HG03575 (cell line): ENCODE results near the gene OSBPL1A.
A peak's percentile ranks its signal among the peaks of the same experiment; 100 is the strongest.

Source experiments
- ATAC-seq: cut with Tn5 transposase; IDR thresholded peaks from one replicate; pipeline ENCODE4 v1.9.1; 2021; ENCODE audit not compliant: unreplicated experiment, insufficient number of reproducible peaks, low FRiP score; ENCODE audit errors: extremely low read depth

Gene OSBPL1A

GRCh38 chr18:24201699-24202687, 195.6 kb downstream of the OSBPL1A start:
- no peak for ATAC-seq

DNA sequence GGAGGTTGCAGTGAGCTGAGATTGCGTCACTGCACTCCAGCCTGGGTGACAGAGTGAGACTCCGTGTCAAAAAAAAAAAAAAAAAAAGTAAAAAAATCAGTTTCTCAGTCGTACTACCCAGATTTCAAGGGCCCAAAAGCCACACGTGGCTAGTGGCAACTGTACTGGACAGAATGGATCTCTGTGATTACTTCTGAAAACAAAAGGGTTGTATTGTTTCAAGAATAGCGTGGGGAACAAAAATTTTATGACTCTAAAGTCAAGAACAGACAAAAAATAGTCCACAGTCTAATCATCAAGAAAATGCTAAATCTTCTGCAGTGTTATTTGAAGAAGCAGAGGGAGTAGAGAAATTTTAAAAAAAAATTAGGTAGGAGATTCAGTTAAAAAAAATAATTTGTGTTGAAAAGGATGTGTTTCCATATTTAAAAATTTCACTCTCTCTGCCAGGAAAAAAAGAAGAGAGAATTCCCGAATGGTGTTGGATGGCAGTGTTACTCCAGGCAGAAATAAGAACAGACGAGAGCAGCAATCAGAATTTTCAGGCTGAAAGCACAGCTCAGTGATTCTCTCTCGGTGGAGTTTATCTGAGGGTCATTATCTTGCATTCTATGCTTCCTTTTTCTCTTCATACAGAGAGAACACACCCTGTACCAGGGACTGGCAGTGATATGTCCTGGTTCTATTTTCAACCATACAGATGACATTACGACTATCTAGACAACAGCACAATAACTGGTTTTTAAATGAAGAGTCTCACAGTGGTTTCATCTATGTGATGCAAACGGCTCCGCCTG, 196.9 kb downstream of the OSBPL1A start:
- ATAC-seq: no peak

GRCh38 chr18:24199372-24199962, 198.2 kb downstream of the OSBPL1A start:
- ATAC-seq: no peak

- ATAC-seq: no peak
Observed at GRCh38 chr18:24198461-24198860, 199.2 kb downstream of the OSBPL1A start.

DNA sequence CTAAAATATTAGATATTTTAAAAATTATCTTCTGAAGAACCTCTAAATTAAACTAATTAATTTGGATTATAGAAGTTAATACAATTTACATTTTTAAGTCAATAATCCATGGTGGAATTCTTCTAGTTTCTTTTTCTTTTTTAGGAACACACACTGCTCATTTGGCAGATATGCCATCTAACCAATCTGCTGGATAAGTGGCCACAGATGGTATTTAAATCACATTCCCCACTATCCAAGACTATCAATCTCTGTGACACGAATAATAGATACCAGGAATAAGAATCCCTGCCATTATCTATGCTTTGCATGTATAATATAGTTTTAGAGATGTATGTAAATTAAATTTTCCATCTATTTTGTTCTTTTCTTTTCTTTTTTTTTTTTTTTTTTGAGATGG, 200.2 kb downstream of the OSBPL1A start:
- ATAC-seq: no peak

GRCh38 chr18:24196764-24197163, 200.9 kb downstream of the OSBPL1A start:
- ATAC-seq: no peak

DNA sequence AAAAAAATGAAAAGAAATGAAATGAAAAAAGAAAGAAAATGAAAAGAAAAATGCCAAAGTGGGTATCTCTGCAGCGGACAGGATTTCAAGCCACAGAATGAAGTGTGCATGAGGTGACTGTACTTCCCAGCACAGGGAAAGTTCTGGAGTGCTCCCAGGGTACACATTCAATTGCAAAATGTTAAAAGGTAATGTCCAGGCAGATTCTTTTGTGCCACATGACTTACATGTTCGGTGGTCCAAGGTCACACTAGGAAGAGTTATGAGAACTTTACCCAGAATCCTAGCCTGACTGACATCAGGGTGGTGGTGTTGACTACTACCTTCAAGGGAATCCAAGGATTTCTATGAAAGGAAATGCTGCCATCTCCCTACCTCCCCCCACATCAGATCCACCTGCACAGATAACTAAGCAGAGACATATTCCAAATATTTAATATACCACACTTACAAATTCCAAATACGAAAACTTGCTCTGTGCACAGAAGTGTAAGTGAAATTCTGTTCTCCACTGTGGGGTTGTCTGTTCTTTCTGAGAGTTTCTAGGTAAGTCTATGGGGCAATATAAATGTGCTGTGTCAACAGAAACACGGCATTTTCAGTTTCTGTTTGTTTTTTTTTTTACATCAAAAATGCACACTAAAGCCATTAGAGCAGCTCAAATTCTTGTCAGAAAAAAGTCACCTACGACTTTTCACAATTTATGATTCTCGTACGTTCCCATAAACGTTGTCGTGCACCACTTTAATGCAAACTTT, 202.1 kb downstream of the OSBPL1A start:
- no peak for ATAC-seq

DNA sequence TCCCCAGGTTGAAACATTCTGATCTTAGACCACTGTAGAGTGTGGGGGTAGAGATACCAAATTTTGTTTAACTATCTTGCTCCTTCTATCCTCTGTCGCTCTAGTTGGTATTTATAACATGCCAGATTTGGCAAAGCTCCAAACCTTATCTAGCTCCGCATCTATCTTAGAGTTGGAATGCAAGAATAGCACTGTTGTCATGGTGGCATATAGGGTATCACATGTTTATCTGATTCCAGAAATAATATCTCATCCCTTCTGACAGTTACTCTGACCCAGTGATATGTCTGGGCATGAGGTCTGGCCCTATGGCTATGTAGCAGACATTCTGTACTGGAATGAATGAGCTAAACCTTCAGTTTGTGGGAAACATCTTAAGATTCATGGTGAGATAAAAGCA, 207.0 kb downstream of the OSBPL1A start:
- ATAC-seq: no peak

- ATAC-seq: no peak
Observed at GRCh38 chr18:24189664-24190346, 207.8 kb downstream of the OSBPL1A start.

DNA sequence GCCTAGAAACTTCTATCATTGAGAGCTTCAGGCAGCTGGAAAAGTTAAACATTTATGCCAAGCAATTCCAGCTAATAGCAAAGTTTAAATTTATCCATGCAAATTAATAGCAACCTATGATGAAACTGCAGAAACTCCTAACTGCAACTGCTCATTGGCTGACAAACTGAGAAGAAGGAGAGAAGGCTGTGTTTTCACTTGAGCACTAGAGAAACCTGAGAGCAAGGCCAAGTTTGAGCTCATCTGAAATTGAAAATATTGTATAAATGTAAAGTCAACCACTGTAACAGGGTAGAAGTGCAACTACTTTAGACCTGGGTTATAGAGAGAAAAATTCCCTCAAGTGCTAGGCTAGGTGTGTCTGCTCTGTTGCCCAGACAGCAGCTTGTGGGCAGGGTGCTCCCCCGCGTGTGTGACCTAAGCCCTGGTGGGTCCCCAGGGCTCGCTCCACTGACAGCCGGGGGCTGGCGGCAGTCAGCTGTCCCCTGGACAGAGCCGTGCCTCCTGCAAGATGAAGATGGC, 208.6 kb downstream of the OSBPL1A start:
- ATAC-seq: peak; percentile 63

- ATAC-seq: no peak
Observed at GRCh38 chr18:24188120-24188519, 209.5 kb downstream of the OSBPL1A start.

- ATAC-seq: no peak
Observed at GRCh38 chr18:24187689-24188088, 209.9 kb downstream of the OSBPL1A start.

GRCh38 chr18:24187049-24187448, 210.6 kb downstream of the OSBPL1A start:
- ATAC-seq: no peak

DNA sequence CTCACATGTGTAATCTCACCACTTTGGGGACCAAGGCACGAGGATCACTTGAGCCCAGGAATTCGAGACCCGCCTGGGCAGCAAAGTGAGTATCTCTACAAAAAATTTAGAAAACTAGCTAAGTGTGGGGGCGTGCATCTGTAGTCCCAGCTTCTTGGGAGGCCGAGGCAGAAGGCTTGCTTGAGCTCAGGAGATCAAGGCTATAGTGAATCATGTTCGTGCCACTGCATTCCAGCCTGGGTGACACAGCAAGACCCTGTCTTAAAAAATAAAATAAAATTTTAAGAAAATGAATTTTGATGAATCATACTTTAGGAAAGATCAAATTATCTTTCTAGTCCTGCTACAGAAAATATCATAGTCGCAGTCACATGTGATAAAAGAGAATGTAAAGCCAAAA, 211.8 kb downstream of the OSBPL1A start:
- ATAC-seq: no peak

GRCh38 chr18:24181806-24182205, 215.8 kb downstream of the OSBPL1A start:
- no peak for ATAC-seq

- no peak for ATAC-seq
Observed at GRCh38 chr18:24180048-24180447, 217.6 kb downstream of the OSBPL1A start.

GRCh38 chr18:24177499-24178133, 220.0 kb downstream of the OSBPL1A start:
- no peak for ATAC-seq
